ENCODE measurements around the gene RFPL4A.

GRCh38 chr19:55753401-55753800 is 5.5 kb upstream of the RFPL4A start:
- TF ChIP-seq, protein P1, sequence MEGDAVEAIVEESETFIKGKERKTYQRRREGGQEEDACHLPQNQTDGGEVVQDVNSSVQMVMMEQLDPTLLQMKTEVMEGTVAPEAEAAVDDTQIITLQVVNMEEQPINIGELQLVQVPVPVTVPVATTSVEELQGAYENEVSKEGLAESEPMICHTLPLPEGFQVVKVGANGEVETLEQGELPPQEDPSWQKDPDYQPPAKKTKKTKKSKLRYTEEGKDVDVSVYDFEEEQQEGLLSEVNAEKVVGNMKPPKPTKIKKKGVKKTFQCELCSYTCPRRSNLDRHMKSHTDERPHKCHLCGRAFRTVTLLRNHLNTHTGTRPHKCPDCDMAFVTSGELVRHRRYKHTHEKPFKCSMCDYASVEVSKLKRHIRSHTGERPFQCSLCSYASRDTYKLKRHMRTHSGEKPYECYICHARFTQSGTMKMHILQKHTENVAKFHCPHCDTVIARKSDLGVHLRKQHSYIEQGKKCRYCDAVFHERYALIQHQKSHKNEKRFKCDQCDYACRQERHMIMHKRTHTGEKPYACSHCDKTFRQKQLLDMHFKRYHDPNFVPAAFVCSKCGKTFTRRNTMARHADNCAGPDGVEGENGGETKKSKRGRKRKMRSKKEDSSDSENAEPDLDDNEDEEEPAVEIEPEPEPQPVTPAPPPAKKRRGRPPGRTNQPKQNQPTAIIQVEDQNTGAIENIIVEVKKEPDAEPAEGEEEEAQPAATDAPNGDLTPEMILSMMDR (IDR thresholded peaks at IDR 0.05; ENCODE audit: low read depth, low read length): no peak
- no peak for TF ChIP-seq MAX (IDR thresholded peaks at IDR 0.05; ENCODE audit: low read depth, low read length)
- TF ChIP-seq POLR2A (IDR thresholded peaks at IDR 0.05; ENCODE audit: extremely low read depth, insufficient read length): no peak
